ENCODE measurements around the gene NEBL. TPM values are rescaled to one million over a fixed set of nuclear protein-coding genes. Genes with fewer than 3 reads are reported as not detected.

Gene NEBL
- total RNA-seq, 4 donors from 2014 or later, result 2.1 to 3.5 (median 2.5) TPM

DNA sequence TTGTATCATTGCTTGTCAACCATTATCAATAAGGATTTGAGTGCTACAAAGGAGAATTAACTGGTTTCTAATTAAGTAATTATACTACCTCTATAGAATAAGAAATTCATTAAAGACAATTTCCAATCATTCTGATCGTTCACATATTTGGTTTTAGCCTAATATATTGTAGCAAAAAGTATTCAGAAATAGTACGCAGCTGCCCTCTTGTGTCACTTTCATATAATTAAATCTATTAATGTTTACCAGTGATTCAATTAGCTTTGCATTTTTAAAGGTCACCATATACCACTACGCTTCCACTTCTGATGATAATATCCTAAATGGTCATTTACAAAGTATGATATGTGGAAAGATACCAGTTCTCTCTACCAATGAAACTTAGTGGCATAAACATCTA is 128.3 kb downstream of the NEBL start:
- no peak overlapping the region for H3K27ac ChIP-seq (replicated peaks in 1 of 4)
- no peaks in the 10 kb centered on the region for H3K9me3 ChIP-seq
- no peak for TF ChIP-seq POLR2AphosphoS5 (IDR thresholded peaks at IDR 0.05)
- TF ChIP-seq POLR2A (IDR thresholded peaks at IDR 0.05; ENCODE audit: low read depth), result no peak
- TF ChIP-seq CTCF (IDR thresholded peaks at IDR 0.05), result peak; percentile 16 to 40 (median 22)
- no peaks in the 10 kb centered on the region for H3K36me3 ChIP-seq
- H3K4me1 ChIP-seq, result peaks cover 0 to 24% (median 21%) of the 10 kb centered on the region in 4 donors
- intact Hi-C loops (cut with DNase I), result loop anchor here (5.0 kb wide), 1 partner anchor 952 kb away; the partner anchor contains the start of gene PLXDC2
- H3K27me3 ChIP-seq, result no peaks in the 10 kb centered on the region
- WGBS, result 26% methylated on average over 3 of the region's 3 CpGs
- DNase-seq (ENCODE audit: extremely low spot score), result no peak
- no peak overlapping the region for H3K4me3 ChIP-seq

GRCh38 chr10:20767028-20767427 is 130.1 kb downstream of the NEBL start:
- Histone ChIP-seq H3K4me3 (no peak overlapping the region), H3K27ac (replicated peaks in 1 of 4) (no peak overlapping the region), H3K9me3 (no peaks in the 10 kb centered on the region), H3K4me1 (peaks cover 0 to 24% (median 21%) of the 10 kb centered on the region in 4 donors), H3K27me3 (no peaks in the 10 kb centered on the region), H3K36me3 (no peaks in the 10 kb centered on the region)
- DNase-seq (ENCODE audit: extremely low spot score), result no peak
- 17% methylated on average over 2 of the region's 2 CpGs for WGBS
- TF ChIP-seq CTCF (IDR thresholded peaks at IDR 0.05), result no peak
- TF ChIP-seq EP300 (IDR thresholded peaks at IDR 0.05), result no peak
- TF ChIP-seq POLR2AphosphoS5 (IDR thresholded peaks at IDR 0.05), result no peak
- no peak for TF ChIP-seq POLR2A (IDR thresholded peaks at IDR 0.05; ENCODE audit: low read depth)
- intact Hi-C loops (cut with DNase I), result loop anchor here (5.0 kb wide), 1 partner anchor 950 kb away; the partner anchor contains the start of gene PLXDC2

- Histone ChIP-seq H3K4me3 (no peak overlapping the region), H3K27ac (replicated peaks in 1 of 4) (no peak overlapping the region), H3K4me1 (peaks cover 0 to 24% (median 20%) of the 10 kb centered on the region in 4 donors), H3K36me3 (no peaks in the 10 kb centered on the region), H3K9me3 (no peaks in the 10 kb centered on the region), H3K27me3 (no peaks in the 10 kb centered on the region)
- no peak for TF ChIP-seq POLR2A (IDR thresholded peaks at IDR 0.05; ENCODE audit: low read depth)
- TF ChIP-seq POLR2AphosphoS5 (IDR thresholded peaks at IDR 0.05), result no peak
- TF ChIP-seq CTCF (IDR thresholded peaks at IDR 0.05), result no peak
- no peak for TF ChIP-seq EP300 (IDR thresholded peaks at IDR 0.05)
- 94% methylated on average over 1 of the region's 1 CpG for WGBS
- DNase-seq (ENCODE audit: extremely low spot score), result no peak
- intact Hi-C loops (cut with DNase I), result loop anchor here (5.0 kb wide), 1 partner anchor 948 kb away; the partner anchor contains the start of gene PLXDC2
Observed at GRCh38 chr10:20765066-20765465, 132.0 kb downstream of the NEBL start.

DNA sequence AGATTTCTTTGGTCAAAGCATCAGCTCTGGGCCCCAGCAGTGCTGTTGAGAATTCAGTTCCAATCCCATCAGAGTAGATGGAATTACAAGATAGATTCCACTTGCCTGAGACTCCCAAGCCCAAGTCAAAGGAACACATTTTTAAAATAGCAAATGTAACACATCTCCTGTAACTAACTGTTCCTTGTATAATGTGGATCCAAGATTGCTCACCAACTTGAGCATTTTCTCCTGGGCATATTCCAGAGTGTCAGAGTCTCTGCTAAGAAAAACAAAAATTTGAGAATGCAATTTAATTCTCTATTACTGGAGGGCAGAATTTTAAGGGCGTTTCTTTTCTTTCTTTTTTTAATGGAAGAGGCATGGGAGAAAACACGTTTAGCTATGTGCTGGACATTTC is 136.7 kb downstream of the NEBL start:
- Histone ChIP-seq H3K27me3 (no peaks in the 10 kb centered on the region), H3K9me3 (no peaks in the 10 kb centered on the region), H3K27ac (replicated peaks in 1 of 4) (no peak overlapping the region), H3K36me3 (no peaks in the 10 kb centered on the region), H3K4me3 (no peak overlapping the region), H3K4me1 (no peaks in the 10 kb centered on the region)
- 58% methylated on average over 2 of the region's 2 CpGs for whole genome bisulfite sequencing
- peak; percentile 70 for DNase-seq (ENCODE audit: extremely low spot score)
- intact Hi-C loops (cut with DNase I), result no loop called here
- no peak for TF ChIP-seq POLR2A (IDR thresholded peaks at IDR 0.05; ENCODE audit: low read depth)
- TF ChIP-seq POLR2AphosphoS5 (IDR thresholded peaks at IDR 0.05), result no peak
- no peak for TF ChIP-seq CTCF (IDR thresholded peaks at IDR 0.05)
- TF ChIP-seq EP300 (IDR thresholded peaks at IDR 0.05), result no peak

- H3K27me3 ChIP-seq, result no peaks in the 10 kb centered on the region
- peaks cover 0 to 26% (median 14%) of the 10 kb centered on the region in 4 donors for H3K9me3 ChIP-seq
- WGBS, result 70% methylated on average over 2 of the region's 2 CpGs
- H3K4me1 ChIP-seq, result no peaks in the 10 kb centered on the region
- H3K4me3 ChIP-seq, result no peak overlapping the region
- no peak for TF ChIP-seq CTCF (IDR thresholded peaks at IDR 0.05)
- no peak for TF ChIP-seq EP300 (IDR thresholded peaks at IDR 0.05)
- no peak for TF ChIP-seq POLR2AphosphoS5 (IDR thresholded peaks at IDR 0.05)
- TF ChIP-seq POLR2A (IDR thresholded peaks at IDR 0.05; ENCODE audit: low read depth), result no peak
- no peaks in the 10 kb centered on the region for H3K36me3 ChIP-seq
- H3K27ac ChIP-seq (replicated peaks in 1 of 4), result no peak overlapping the region
- DNase-seq (ENCODE audit: extremely low spot score), result no peak
- intact Hi-C loops (cut with DNase I), result no loop called here
Observed at GRCh38 chr10:20748551-20748950, 148.6 kb downstream of the NEBL start.

All from esophagus muscularis mucosa (tissue), 4 donors.